ENCODE data around the gene HNMT. TPM values are rescaled to one million over a fixed set of nuclear protein-coding genes. Genes with fewer than 3 reads are reported as not detected.

The HNMT gene
- total RNA-seq, 1 experiment from 2014 or later, result 56.5 TPM

DNA sequence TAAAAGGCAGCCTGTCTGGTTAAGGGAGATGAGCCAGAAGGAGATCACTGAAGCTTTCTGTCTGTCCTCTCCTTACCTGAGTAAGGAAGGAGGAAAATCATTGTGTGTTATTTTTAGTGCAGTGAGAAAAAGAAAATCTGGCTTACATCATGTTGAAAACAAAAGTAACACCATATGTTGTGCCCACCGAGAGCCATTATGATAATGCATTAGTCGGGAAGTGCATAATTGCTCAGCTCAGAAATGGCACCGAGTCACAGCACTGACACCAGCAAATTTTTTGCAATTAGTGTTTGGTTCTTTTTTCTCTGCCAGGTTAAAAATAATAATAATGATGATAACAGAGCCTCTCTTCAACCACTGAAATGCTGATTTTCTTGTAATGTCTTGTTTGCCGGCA lies 46.6 kb downstream of the HNMT start:
- BruUV-seq (replicated peaks), result no TSS peak
- intact Hi-C loops (cut with micrococcal nuclease; ENCODE audit: unreplicated experiment), result no loop called here

DNA sequence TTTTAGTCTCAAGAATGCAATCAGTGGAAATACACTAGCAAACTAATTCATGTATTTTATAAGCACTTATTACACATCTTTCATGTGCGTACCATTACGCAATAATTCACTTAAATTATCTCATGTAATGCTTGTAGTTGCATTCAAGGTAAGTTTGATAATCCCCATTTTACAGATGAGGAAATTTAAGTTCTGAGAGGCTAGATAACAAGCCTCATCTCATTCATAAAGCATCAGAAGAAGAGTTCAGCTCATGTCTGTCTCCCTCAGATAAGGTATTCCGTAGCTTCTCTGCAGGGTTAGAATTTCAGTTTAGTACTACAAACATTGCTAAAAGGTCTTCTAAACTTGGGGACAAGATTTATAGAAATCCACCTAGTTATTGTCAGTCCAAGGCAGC lies 47.8 kb downstream of the HNMT start:
- BruUV-seq (replicated peaks), result no TSS peak
- intact Hi-C loops (cut with micrococcal nuclease; ENCODE audit: unreplicated experiment), result no loop called here
- Mint-ChIP-seq H3K27ac (ENCODE audit: unreplicated experiment) (no peak overlapping the region), H3K9me3 (ENCODE audit: low read depth, unreplicated experiment) (peaks cover 3% of the 10 kb centered on the region), H3K4me3 (ENCODE audit: low read depth, unreplicated experiment) (no peak overlapping the region), H3K36me3 (ENCODE audit: insufficient read depth, unreplicated experiment) (peaks cover 9% of the 10 kb centered on the region), H3K27me3 (ENCODE audit: unreplicated experiment) (no peaks in the 10 kb centered on the region), H3K4me1 (ENCODE audit: low read depth, unreplicated experiment) (peaks cover 12% of the 10 kb centered on the region)
- no peak for DNase-seq
- TF ChIP-seq, protein P1, sequence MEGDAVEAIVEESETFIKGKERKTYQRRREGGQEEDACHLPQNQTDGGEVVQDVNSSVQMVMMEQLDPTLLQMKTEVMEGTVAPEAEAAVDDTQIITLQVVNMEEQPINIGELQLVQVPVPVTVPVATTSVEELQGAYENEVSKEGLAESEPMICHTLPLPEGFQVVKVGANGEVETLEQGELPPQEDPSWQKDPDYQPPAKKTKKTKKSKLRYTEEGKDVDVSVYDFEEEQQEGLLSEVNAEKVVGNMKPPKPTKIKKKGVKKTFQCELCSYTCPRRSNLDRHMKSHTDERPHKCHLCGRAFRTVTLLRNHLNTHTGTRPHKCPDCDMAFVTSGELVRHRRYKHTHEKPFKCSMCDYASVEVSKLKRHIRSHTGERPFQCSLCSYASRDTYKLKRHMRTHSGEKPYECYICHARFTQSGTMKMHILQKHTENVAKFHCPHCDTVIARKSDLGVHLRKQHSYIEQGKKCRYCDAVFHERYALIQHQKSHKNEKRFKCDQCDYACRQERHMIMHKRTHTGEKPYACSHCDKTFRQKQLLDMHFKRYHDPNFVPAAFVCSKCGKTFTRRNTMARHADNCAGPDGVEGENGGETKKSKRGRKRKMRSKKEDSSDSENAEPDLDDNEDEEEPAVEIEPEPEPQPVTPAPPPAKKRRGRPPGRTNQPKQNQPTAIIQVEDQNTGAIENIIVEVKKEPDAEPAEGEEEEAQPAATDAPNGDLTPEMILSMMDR (IDR thresholded peaks at IDR 0.05; ENCODE audit: unreplicated experiment), result no peak
- CTCF ChIA-PET, result no interaction called here

More for the DNA sequence above, 46.6 kb downstream of the HNMT start:
- Mint-ChIP-seq H3K27ac (ENCODE audit: unreplicated experiment) (no peak overlapping the region), H3K27me3 (ENCODE audit: unreplicated experiment) (no peaks in the 10 kb centered on the region), H3K9me3 (ENCODE audit: low read depth, unreplicated experiment) (peaks cover 3% of the 10 kb centered on the region), H3K36me3 (ENCODE audit: insufficient read depth, unreplicated experiment) (peaks cover 9% of the 10 kb centered on the region), H3K4me3 (ENCODE audit: low read depth, unreplicated experiment) (no peak overlapping the region), H3K4me1 (ENCODE audit: low read depth, unreplicated experiment) (peaks cover under 1% of the 10 kb centered on the region)
- TF ChIP-seq, protein P1 (IDR thresholded peaks at IDR 0.05; ENCODE audit: unreplicated experiment), result no peak
- CTCF ChIA-PET, result no interaction called here
- no peak for DNase-seq

DNA sequence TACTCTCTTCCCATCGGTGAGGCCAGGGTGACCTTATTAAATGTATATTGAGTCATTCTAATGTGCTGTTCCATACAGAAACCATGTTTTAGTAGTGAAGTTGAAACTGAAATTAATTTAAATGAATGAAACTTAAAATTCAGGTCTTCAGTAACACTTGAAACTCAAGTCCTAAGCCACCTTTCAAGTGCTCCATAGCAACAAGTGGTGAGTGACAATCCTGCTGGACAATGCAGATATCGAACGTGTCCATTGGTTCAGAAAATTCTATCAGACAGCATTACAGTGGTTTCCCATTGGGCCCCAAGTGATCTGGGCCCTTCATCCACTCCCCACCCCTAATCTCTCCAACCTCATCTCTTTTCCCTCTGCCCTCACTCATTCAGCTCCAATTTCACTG lies 48.7 kb downstream of the HNMT start:
- H3K4me1 Mint-ChIP-seq (ENCODE audit: low read depth, unreplicated experiment), result peaks cover 17% of the 10 kb centered on the region
- no peak for DNase-seq
- no peaks in the 10 kb centered on the region for H3K27me3 Mint-ChIP-seq (ENCODE audit: unreplicated experiment)
- TF ChIP-seq, protein P1 (IDR thresholded peaks at IDR 0.05; ENCODE audit: unreplicated experiment), result no peak
- peaks cover 3% of the 10 kb centered on the region for H3K36me3 Mint-ChIP-seq (ENCODE audit: insufficient read depth, unreplicated experiment)
- H3K27ac Mint-ChIP-seq (ENCODE audit: unreplicated experiment), result no peak overlapping the region
- intact Hi-C loops (cut with micrococcal nuclease; ENCODE audit: unreplicated experiment), result no loop called here
- no peak overlapping the region for H3K4me3 Mint-ChIP-seq (ENCODE audit: low read depth, unreplicated experiment)
- CTCF ChIA-PET, result interaction anchor here (0.5 kb wide), 1 partner anchor 723 kb away, joined by 3 read pairs; no protein-coding TSS in a partner anchor
- no TSS peak for BruUV-seq (replicated peaks)
- H3K9me3 Mint-ChIP-seq (ENCODE audit: low read depth, unreplicated experiment), result no peaks in the 10 kb centered on the region

DNA sequence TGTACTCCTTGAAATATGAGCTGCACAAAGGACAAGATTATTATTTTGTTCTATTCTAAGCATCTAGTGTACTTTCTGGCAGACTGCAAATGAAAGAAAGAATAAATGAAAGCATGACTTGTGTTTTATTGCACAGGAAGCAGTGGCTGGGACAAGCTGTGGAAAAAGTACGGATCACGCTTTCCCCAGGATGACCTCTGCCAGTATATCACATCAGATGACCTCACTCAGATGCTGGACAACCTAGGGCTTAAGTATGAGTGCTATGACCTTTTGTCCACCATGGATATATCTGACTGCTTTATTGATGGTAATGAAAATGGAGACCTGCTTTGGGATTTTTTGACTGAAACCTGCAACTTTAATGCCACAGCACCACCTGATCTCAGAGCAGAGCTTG lies 49.4 kb downstream of the HNMT start:
- no TSS peak for BruUV-seq (replicated peaks)
- peaks cover 17% of the 10 kb centered on the region for H3K4me1 Mint-ChIP-seq (ENCODE audit: low read depth, unreplicated experiment)
- TF ChIP-seq, protein P1 (IDR thresholded peaks at IDR 0.05; ENCODE audit: unreplicated experiment), result no peak
- H3K4me3 Mint-ChIP-seq (ENCODE audit: low read depth, unreplicated experiment), result no peak overlapping the region
- H3K27ac Mint-ChIP-seq (ENCODE audit: unreplicated experiment), result no peak overlapping the region
- no peak for DNase-seq
- CTCF ChIA-PET, result interaction anchor here (0.6 kb wide), 1 partner anchor 78 kb away, joined by 7 read pairs; no protein-coding TSS in a partner anchor
- no peaks in the 10 kb centered on the region for H3K36me3 Mint-ChIP-seq (ENCODE audit: insufficient read depth, unreplicated experiment)
- no peaks in the 10 kb centered on the region for H3K9me3 Mint-ChIP-seq (ENCODE audit: low read depth, unreplicated experiment)
- H3K27me3 Mint-ChIP-seq (ENCODE audit: unreplicated experiment), result no peaks in the 10 kb centered on the region
- intact Hi-C loops (cut with micrococcal nuclease; ENCODE audit: unreplicated experiment), result no loop called here

All from Calu3 (cell line).